Peyer's patch (tissue), 4 donors: Measurements from ENCODE around the gene LRRC66. TPM values are rescaled to one million over a fixed set of nuclear protein-coding genes. Genes with fewer than 3 reads are reported as not detected.

Experiments
- DNase-seq, 3 donors: peaks; one replicate each; pipeline ENCODE4 v3.0.0-alpha.2; 2017 to 2019
- H3K27ac ChIP-seq, 4 donors: fragments of 200-600 bp; sonication (generic); one replicate each; pipeline ENCODE4 v1.5.1; 2016 to 2019
- H3K27me3 ChIP-seq, 2 donors: fragments of 200-600 bp; sonication (generic); one replicate each; pipeline ENCODE4 v1.5.1; 2019
- H3K36me3 ChIP-seq, 3 donors: fragments of 200-600 bp; sonication (generic); one replicate each; pipeline ENCODE4 v1.5.1; 2016 to 2019
- H3K4me1 ChIP-seq, 4 donors: fragments of 200-600 bp; sonication (generic); one replicate each; pipeline ENCODE4 v1.5.1; 2016 to 2019
- H3K4me3 ChIP-seq, 4 donors: fragments of 200-600 bp; sonication (generic); 1 replicate in 3 of 4; 2 replicates in 1 of 4; pipeline ENCODE4 v1.5.1; 2016 to 2019; ENCODE audit warnings: mild to moderate bottlenecking in 1 of 4
- H3K9me3 ChIP-seq, 4 donors: fragments of 200-600 bp; sonication (generic); one replicate each; pipeline ENCODE4 v1.5.1; 2016 to 2019; ENCODE audit warnings: mild to moderate bottlenecking in 1 of 4
- CTCF ChIP-seq, 6 experiments: fragments of 450-650 bp in 4 of 6; fragments of 200-600 bp in 2 of 6; sonication (generic) in 1 of 6; IDR thresholded peaks; one replicate each; pipeline ENCODE4 v1.5.1; 2017 to 2019; ENCODE audit warnings: antibody characterized with exemption in 6 of 6, mild to moderate bottlenecking in 3 of 6, moderate library complexity in 1 of 6
- POLR2A ChIP-seq, 2 donors: fragments of 450-650 bp; IDR thresholded peaks; one replicate each; pipeline ENCODE4 v1.5.1; 2017; ENCODE audit warnings: antibody characterized with exemption in 2 of 2, mild to moderate bottlenecking in 2 of 2, moderate library complexity in 2 of 2
- total RNA-seq, 4 donors: library from RNA; depleted of rRNA; stranded (reverse); fragments of >200 nt; gene quantifications; one replicate each; pipeline ENCODE4 v1.1.0, GENCODE V29; 2016

The LRRC66 gene
- total RNA-seq, 4 donors from 2014 or later = 1.7 to 53.4 (median 36.9) TPM

DNA sequence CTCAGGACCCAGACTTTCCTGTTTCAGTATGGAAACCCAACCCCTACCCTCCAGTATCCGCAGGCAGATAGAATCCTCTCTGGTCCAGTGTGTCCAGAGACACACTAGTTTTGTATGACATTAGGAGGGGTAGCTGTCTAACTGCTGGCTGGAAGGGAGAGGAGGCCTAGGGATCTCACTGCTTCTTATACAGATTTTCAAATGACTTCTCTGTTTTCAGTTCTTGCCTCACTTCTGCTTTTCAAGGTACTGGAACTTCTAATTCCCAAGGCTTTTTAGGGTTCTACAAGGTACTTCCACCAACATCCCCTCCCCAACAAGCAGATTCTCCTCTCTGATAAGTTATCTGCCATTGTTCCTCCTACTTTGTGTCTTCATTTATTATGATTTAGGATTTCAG lies 11.8 kb upstream of the LRRC66 start:
- TF ChIP-seq CTCF (IDR thresholded peaks at IDR 0.05) (no peak), POLR2A (IDR thresholded peaks at IDR 0.05) (no peak)
- no peaks in the 10 kb centered on the region for H3K9me3 ChIP-seq

GRCh38 chr4:52028970-52029369 lies 8.8 kb upstream of the LRRC66 start:
- H3K4me1 ChIP-seq = no peaks in the 10 kb centered on the region
- no peaks in the 10 kb centered on the region for H3K27me3 ChIP-seq
- H3K36me3 ChIP-seq = peaks cover 0 to 19% (median 0%) of the 10 kb centered on the region in 3 donors
- H3K4me3 ChIP-seq = no peak overlapping the region
- H3K9me3 ChIP-seq = no peaks in the 10 kb centered on the region
- DNase-seq = no peak
- no peak for TF ChIP-seq POLR2A (IDR thresholded peaks at IDR 0.05)
- TF ChIP-seq CTCF (IDR thresholded peaks at IDR 0.05) = no peak
- H3K27ac ChIP-seq = no peak overlapping the region

More for the DNA sequence above, 11.8 kb upstream of the LRRC66 start:
- H3K27ac ChIP-seq = no peak overlapping the region
- no peaks in the 10 kb centered on the region for H3K27me3 ChIP-seq
- peaks cover 0 to 16% (median 0%) of the 10 kb centered on the region in 3 donors for H3K36me3 ChIP-seq
- H3K4me1 ChIP-seq = peaks cover 0 to 14% (median 2%) of the 10 kb centered on the region in 4 donors
- DNase-seq = no peak
- no peak overlapping the region for H3K4me3 ChIP-seq

DNA sequence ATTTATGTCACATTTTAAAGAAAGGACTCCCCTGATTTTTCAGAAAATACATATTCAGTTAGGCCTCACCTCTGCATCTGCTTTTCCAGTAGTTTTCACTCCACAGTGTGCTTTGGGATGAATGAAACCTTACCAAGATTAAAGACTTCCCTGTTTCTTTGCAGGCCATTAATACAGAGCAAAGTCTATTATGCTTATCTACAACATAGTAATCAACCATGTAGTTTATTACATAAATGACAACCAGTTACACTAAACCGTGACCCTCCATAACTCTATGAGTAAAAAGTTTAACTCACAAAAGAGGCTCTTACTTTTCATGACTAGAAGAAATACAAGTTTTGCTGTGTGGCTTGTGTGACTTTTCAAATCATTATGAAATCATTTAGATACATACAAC lies 2.3 kb downstream of the LRRC66 start:
- Histone ChIP-seq H3K4me3 (peak overlapping the region in 2 of 4 donors; percentile 42 to 46), H3K36me3 (peaks cover 0 to 14% (median 0%) of the 10 kb centered on the region in 3 donors), H3K27me3 (no peaks in the 10 kb centered on the region), H3K4me1 (peaks cover 0 to 14% (median 0%) of the 10 kb centered on the region in 4 donors), H3K27ac (peak overlapping the region in 3 of 4 donors; percentile 57 to 82 (median 74)), H3K9me3 (no peaks in the 10 kb centered on the region)
- no peak for TF ChIP-seq CTCF (IDR thresholded peaks at IDR 0.05)
- no peak for TF ChIP-seq POLR2A (IDR thresholded peaks at IDR 0.05)
- DNase-seq = no peak

DNA sequence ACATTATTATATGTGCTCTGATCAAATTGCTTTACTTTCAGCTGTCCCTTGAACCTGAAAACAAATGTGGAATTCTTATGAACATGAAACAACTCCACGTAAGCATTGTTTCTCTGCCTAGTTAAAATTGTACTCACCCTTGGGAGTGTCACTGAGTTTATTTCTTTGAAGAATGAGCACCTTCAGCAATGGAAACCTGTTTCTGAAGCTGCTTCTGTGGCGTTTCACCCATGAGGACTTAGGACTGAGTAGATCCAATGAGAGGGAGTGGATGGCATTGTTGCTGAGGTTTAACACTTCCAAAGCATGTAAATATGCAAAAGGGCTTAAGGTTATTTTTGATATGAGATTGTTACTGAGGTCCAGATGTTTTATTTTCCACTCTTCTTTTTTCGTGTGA lies 3.2 kb downstream of the LRRC66 start:
- Histone ChIP-seq H3K4me1 (peaks cover 0 to 17% (median 0%) of the 10 kb centered on the region in 4 donors), H3K27me3 (no peaks in the 10 kb centered on the region), H3K36me3 (peaks cover 0 to 7% (median 0%) of the 10 kb centered on the region in 3 donors), H3K4me3 (peak overlapping the region in 3 of 4 donors; percentile 7 to 46 (median 42)), H3K9me3 (no peaks in the 10 kb centered on the region), H3K27ac (peak overlapping the region in 3 of 4 donors; percentile 30 to 82 (median 74))
- no peak for TF ChIP-seq CTCF (IDR thresholded peaks at IDR 0.05)
- TF ChIP-seq POLR2A (IDR thresholded peaks at IDR 0.05) = no peak
- DNase-seq = no peak

DNA sequence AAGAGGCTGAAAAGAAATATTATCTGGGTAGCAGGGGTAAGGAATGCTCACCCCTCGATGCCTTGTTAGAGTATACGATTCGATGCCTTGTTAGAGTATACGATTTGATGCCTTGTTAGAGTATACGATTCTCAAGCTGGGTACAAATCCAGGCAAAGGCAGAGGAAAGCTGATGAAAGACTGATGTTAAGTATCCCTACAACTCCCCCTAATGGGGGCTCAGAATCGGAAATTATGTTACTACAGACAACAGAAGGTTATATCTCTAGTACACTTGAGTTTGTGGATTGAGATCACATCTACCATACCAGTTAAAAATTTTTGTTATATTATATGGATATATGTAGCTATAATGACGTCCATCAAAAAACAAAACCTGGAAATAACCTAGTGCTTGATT lies 4.8 kb downstream of the LRRC66 start:
- peaks cover 0 to 7% (median 0%) of the 10 kb centered on the region in 3 donors for H3K36me3 ChIP-seq
- H3K27me3 ChIP-seq = no peaks in the 10 kb centered on the region
- no peak for TF ChIP-seq POLR2A (IDR thresholded peaks at IDR 0.05)
- no peak for TF ChIP-seq CTCF (IDR thresholded peaks at IDR 0.05)
- H3K9me3 ChIP-seq = no peaks in the 10 kb centered on the region
- H3K4me1 ChIP-seq = peaks cover 0 to 27% (median 0%) of the 10 kb centered on the region in 4 donors
- H3K4me3 ChIP-seq = peak overlapping the region in 2 of 4 donors; percentile 35 to 42
- no peak for DNase-seq
- H3K27ac ChIP-seq = no peak overlapping the region
